MM.1S (cell line): ENCODE results near the gene ACO2.

Experiments
- EZH2 ChIP-seq: fragments of 300-600 bp; sonication (generic); optimal IDR thresholded peaks from 2 replicates; pipeline ENCODE3; 2017; ENCODE audit warnings: low read depth, mild to moderate bottlenecking, antibody characterized with exemption, low read length, mixed read lengths
- EZH2phosphoT487 ChIP-seq: fragments of 300-600 bp; sonication (generic); IDR thresholded peaks from 2 replicates; pipeline ENCODE4 v1.6.1; 2018; ENCODE audit warnings: antibody characterized with exemption, low read length
- TF ChIP-seq, protein P1 (sequence below): fragments of 300-600 bp; sonication (generic); IDR thresholded peaks from 2 replicates; pipeline ENCODE4 v1.5.1; 2016; ENCODE audit warnings: antibody characterized with exemption, low read length, mixed read lengths

DNA sequence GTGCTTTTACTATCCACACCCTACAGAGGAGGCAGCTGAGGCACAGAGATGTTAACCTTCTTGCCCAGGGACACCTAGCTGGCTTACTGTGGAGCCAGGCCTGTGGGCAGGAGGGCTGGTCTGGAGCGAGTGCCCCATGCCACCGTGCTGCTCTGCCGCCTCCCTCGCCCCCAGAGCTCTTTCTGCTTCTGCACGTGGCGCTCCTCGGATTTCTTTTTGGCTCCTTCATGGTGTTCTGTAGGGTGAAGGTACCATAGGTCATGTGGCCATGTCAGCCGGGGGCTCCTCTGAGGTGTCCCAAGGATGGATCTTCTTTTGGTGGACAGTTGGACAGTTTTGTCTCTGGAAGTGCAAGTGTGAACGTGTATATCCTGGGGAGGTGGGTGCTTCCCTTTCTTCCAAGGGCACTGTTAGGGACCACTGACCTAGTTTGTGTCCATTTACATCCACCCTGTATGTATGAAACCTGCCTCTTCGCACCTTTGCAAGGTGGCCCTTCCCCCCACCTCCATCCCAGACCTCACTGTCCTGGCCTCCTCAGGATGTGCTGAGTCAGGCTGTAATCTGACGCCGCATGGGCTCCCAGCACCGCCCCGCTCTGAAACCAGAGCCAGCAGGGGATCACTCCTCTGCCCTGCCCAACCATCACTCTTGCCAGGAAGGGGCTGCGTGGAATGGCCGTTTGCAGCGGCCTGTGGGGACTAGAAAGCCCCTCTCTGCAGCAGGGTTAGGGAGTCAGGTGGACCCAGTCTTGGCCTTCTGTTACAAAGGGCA is 43.7 kb downstream of the ACO2 start:
- TF ChIP-seq EZH2phosphoT487 (no peak), EZH2 (no peak)
- TF ChIP-seq, protein P1, sequence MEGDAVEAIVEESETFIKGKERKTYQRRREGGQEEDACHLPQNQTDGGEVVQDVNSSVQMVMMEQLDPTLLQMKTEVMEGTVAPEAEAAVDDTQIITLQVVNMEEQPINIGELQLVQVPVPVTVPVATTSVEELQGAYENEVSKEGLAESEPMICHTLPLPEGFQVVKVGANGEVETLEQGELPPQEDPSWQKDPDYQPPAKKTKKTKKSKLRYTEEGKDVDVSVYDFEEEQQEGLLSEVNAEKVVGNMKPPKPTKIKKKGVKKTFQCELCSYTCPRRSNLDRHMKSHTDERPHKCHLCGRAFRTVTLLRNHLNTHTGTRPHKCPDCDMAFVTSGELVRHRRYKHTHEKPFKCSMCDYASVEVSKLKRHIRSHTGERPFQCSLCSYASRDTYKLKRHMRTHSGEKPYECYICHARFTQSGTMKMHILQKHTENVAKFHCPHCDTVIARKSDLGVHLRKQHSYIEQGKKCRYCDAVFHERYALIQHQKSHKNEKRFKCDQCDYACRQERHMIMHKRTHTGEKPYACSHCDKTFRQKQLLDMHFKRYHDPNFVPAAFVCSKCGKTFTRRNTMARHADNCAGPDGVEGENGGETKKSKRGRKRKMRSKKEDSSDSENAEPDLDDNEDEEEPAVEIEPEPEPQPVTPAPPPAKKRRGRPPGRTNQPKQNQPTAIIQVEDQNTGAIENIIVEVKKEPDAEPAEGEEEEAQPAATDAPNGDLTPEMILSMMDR, result no peak
